Nucleus accumbens (tissue), 56 donors: ENCODE data around the gene CIROP.

ENCODE experiments used
- DNase-seq, 56 donors: peaks; one replicate each; lab custom pipeline; 2025; lab: John Stamatoyannopoulos, UW

The CIROP gene

DNA sequence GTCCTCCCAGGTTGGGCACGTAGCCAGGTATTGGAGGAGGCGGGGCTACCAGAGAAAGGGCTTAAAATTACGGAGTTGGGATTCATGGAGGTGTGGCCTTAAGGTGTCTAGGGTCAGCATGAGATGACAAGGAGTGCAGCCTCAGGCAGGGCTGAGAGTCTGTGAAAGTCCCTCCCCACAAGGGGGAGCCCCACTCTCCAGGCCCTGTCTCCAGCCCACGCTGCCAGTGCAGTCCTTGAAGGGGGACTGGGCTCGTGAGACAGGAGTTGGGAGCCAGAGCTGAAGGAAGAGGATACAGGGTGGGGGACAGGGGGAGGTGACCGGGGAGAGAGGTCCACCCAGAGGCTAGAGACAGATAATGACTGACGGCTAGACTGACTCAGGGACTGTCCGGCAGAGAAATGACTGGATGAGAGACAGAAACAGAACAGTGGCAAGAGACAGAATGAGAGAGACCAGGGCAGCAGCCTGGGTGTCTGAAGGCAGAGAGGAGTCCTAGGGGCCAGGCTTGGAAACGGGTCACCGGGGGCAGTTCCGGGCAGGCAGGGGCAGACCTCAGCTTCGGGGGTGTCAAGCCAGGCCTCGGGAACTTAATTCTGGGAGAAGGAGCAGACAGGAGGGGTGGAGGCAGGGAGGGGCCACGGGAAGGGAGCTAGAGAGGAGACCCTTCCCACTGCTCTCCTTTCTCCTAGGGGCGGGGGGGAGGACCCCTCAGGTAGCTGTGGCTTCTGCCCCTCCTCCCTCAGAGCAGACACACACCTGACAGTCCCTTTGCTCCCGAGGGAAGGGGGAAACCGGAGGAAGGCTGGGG is 48.4 kb downstream of the CIROP start:
- no peak for DNase-seq

DNA sequence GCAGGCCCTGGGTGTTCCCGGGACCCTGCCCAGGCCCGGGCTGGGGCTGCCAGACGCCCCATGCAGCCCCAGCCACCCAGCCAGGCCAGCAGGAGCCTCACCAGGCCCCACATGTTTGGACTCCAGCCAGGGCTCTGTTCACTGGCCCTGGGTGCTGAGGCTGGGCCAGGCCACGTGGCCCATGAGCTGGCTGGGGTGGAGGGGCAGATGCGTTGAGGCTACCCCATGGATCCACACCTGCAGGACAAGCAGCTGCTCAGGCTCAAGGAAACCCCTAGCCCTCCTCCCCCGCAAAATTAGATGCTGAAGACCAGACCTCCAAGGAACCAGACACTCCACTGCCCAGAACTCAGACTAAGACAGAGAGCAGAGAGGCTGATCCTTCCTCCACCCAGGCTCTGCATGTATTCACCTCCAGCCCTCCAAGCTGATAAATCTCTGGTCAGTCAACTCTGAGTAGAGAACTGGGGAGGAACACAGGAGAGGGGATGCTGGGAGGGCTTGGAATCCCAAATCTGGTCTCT is 49.1 kb downstream of the CIROP start:
- no peak for DNase-seq

DNA sequence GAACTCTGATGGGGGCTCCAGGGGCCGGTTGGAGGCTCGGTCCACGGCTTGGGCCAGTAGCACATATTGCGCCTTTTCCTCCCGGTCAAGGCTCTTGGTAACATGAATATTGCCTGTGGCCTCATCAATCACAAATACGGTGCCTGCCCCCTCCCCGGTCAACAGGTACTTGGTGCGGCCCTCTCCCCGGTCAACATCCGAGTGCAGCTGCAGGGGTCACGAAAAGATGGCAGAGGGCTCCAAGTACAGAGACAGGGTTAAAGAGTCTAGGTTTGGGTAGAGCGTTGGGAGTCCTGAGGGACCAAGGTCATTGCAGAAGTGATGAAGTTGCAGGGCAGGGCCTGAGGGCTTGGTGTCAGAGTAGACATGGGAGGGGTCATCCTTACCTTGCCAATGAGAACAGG is 49.6 kb downstream of the CIROP start:
- DNase-seq, result no peak

DNA sequence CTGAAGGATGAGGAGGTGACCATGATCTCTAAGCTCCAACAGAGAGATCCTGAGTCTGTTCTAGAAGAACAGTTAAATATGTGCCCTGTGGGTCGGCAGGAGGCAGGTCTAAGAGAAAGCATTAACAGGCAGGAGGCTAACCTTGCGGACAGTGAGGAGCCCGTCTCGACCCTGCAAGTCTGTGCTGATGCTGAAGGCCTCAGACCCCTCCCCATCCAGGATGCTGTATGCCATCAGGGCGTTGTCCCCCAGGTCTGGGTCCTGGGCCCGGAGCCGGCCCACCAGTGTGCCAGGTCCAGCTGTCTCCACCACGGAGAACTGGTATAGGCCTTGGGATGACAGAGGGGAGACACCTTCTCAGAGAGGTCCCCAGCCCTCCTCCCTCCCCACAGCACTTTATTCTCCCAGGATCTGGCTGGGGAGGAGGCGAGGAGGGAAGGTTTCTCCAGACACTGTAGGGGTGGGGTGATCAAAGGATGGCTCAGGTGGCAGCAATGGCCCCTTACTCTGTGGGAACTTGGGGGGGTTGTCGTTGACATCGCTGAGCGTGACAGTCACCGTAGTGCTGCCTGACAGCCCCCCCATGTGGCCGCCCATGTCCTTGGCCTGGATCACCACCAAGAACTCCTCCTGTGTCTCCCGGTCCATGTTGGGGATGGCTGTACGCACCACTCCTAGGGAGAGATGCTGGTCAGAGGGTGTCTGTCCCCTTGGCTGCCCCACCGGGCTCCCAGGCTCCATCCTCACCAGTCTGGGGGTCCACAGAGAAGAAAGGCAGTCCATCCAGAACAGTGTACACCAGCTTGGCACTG is 50.6 kb downstream of the CIROP start:
- DNase-seq, result no peak

DNA sequence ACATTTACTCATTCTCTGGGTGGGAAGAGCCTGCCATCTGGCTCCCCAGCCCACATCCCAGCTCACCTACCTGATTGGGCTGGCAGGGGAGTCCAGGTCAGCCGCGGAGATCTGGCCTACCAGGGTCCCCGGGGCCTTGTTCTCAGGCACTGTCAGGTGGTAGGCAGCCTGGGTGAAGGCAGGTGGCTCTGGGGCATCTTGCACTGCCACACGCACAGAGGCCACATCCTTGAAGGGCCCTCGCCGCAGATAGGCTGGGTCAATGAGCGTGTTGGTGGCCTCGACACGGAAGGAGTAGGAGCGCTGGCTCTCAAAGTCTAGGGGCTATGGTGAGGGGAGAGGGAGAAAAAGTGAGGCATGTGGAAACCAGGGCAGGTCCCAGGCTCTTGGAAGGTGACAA is 51.4 kb downstream of the CIROP start:
- DNase-seq, result no peak

DNA sequence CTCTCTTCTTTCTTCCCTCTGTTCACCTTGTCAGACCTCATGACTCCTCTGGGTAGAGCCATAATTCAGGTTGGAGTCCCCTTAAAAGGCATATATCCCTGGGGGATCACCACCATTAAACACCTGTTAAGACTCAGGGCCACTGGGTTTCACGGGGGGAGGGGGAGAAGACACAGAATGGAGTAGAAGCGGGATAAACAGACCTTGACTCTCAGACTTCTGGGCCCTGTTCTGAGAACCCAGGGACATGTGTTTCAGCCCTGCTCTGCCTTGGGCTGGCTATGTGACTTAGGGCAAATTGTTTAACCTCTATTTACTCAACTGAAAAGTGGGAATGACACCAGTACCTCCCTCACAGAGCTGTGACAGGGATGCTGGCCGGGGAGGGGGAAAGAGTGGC is 52.1 kb downstream of the CIROP start:
- no peak for DNase-seq

DNA sequence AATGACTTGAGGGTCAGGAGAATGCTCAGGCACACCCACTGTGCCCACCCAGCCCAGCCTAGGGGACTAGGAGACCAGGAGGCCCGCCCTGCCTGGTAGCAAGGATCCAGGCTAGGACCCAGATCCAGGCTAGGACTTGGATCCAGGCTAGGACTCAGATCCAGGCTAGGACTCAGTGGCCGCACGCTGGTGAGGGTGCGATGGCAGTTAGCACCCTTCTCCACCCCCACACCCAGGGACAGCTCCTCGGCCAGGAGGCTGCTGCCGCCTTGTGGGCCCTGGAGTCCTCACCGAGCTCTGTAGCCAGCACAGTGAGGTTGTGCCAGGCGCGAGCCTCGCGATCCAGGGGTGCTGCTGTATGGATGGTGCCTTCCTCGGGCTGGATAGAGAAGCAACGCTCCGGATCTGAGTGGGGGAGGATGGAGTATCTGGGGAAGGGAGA is 52.6 kb downstream of the CIROP start:
- DNase-seq, result no peak

DNA sequence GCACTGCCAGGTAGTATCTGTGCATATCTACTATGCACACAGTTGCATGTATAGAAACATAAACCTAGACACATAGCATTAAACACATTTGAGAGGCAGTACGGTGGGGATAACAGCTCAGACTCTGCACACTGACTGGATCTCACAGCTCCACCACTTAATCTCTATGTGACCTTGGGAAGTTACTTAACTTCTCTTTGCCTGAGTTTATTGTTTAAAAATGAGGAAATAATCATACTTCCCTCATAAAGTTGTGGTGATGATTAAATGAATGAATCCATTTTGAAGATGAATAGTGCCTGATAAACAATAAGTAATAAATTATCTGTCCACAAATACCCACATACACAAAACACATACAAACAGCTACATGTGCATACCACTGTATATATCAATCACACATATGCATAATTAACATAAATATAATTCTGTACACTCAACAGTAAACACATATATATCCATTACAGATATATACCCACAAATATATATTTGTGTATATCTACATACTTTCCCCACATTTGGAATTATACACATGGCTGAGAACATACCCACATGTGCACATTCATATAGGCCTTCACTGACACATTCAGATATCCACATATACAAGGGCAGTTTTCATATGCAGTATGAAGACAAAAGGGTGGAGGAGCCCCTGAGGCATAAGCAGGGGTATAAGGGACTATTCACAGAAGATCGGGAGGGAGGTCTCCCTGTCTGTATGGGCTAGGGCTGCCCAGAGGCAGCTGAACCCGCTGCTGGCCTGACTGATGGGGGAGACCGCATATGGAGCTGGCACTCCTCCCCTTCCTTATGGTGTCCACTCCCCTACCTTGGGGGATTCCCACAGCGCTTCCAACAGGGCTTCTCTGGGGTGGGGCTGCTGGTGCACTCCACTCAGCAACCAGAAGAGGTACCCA is 53.4 kb downstream of the CIROP start:
- DNase-seq, result no peak
